ENCODE measurements around the gene ARCN1. TPM values are rescaled to one million over a fixed set of nuclear protein-coding genes. Genes with fewer than 3 reads are reported as not detected.
A peak's percentile ranks its signal among the peaks of the same experiment; 100 is the strongest.

ARCN1 gene
- total and polyA plus RNA-seq, 2 of the 4 experiments (the other 2 are of a cell fraction) = 148 to 212 TPM

GRCh38 chr11:118633979-118634378, 61.8 kb downstream of the ARCN1 start:
- TF ChIP-seq MAZ (IDR thresholded peaks at IDR 0.05; ENCODE audit: borderline replicate concordance, low read depth, low read length) (peak; percentile 47; the same call in 1 of the 2 replicates), USF2 (IDR thresholded peaks at IDR 0.05; ENCODE audit: low read depth, low read length) (no peak), FOS (IDR thresholded peaks at IDR 0.05; ENCODE audit: low read depth, low read length) (peak; percentile 60; the same call in 1 of the 2 replicates)
- ATAC-seq (ENCODE audit: low read depth) (peak; percentile 21), DNase-seq (peak; percentile 44)
- WGBS, 2 experiments (ENCODE audit: extremely low coverage in 2 of 2, insufficient read length in 1 of 2) = no CpG with 5 or more reads among the region's 4 CpGs
- Histone ChIP-seq H3K27ac (ENCODE audit: insufficient read depth, low read length) (peak overlapping the region; percentile 10; the same call in 1 of the 2 replicates), H2AK9ac (replicated peaks; ENCODE audit: low read depth, low read length, poor library complexity) (peak overlapping the region; percentile 18), H4K5ac (ENCODE audit: low read depth, low read length) (no peak overlapping the region), H2AK5ac (ENCODE audit: low read depth, low read length) (peak overlapping the region; percentile 47), H3K9ac (ENCODE audit: low read depth, low read length) (no peak overlapping the region), H2BK15ac (ENCODE audit: low read depth, low read length) (no peak overlapping the region), H3K56ac (ENCODE audit: extremely low read depth, insufficient read depth, low read length) (no peak overlapping the region), H2BK120ac (ENCODE audit: low read depth, low read length) (no peak overlapping the region), H2BK20ac (ENCODE audit: low read depth, low read length) (no peak overlapping the region), H3K23ac (ENCODE audit: low read depth, low read length) (no peak overlapping the region), H3K36me3 (ENCODE audit: control insufficient read depth, insufficient read depth, low read length) (peaks cover 87% of the 10 kb centered on the region), H3K79me1 (ENCODE audit: low read depth in 1 of 2, low read length in 2 of 2) (peaks cover 48 to 95% of the 10 kb centered on the region in 2 experiments), H4K91ac (ENCODE audit: insufficient read depth, low read depth, low read length) (no peak overlapping the region), H3K14ac (replicated peaks; ENCODE audit: low read depth, low read length) (no peak overlapping the region; the same call in none of the 2 replicates), H3K4ac (ENCODE audit: low read depth, low read length) (no peak overlapping the region), H3K4me2 (ENCODE audit: low read depth, low read length) (peak overlapping the region; percentile 44; the same call in 1 of the 2 replicates), H3K9me3 (ENCODE audit: control insufficient read depth, insufficient read depth, low read length) (no peaks in the 10 kb centered on the region), H3K4me1 (ENCODE audit: control insufficient read depth, insufficient read depth, low read length) (peaks cover 20% of the 10 kb centered on the region), H3K27me3 (ENCODE audit: control insufficient read depth, insufficient read depth, low read length) (no peaks in the 10 kb centered on the region), H4K20me1 (ENCODE audit: insufficient read depth, low read length) (peaks cover 66% of the 10 kb centered on the region), H3K4me3 (ENCODE audit: insufficient read depth, low read depth, low read length) (no peak overlapping the region), H4K8ac (ENCODE audit: low read depth in 2 of 2, low read length in 2 of 2) (peak overlapping the region in 1 of 2 experiments; percentile 37; a peak in 1 of 4 replicates), H2AFZ (replicated peaks; ENCODE audit: low read length, poor library complexity) (no peak overlapping the region), H2BK5ac (ENCODE audit: low read depth, low read length, poor library complexity, severe bottlenecking) (no peak overlapping the region), H3K18ac (ENCODE audit: low read depth, low read length) (no peak overlapping the region), H3K9me1 (ENCODE audit: insufficient read depth, low read length) (peaks cover 40% of the 10 kb centered on the region)
- POLR2A ChIA-PET (ENCODE audit: unreplicated experiment) = no interaction called here
- dilution Hi-C loops (cut with HindIII; ENCODE audit: low sequenced_read_pairs, unreplicated experiment) (no loop called here), in situ Hi-C loops (cut with MboI; ENCODE audit: low sequenced_read_pairs) (no loop called here), intact Hi-C loops (cut with micrococcal nuclease) (no loop called here)
- no TSS peak for BruUV-seq (replicated peaks)
- CTCF ChIA-PET = no interaction called here

Data from IMR-90 (cell line).